GM19351 (cell line): Measurements from ENCODE around the gene PDE5A.

Experiments used
- ATAC-seq: cut with Tn5 transposase; IDR thresholded peaks from one replicate; pipeline ENCODE4 v1.9.1; 2021; ENCODE audit warnings: mild to moderate bottlenecking, moderate library complexity; ENCODE audit not compliant: unreplicated experiment

Gene PDE5A

DNA sequence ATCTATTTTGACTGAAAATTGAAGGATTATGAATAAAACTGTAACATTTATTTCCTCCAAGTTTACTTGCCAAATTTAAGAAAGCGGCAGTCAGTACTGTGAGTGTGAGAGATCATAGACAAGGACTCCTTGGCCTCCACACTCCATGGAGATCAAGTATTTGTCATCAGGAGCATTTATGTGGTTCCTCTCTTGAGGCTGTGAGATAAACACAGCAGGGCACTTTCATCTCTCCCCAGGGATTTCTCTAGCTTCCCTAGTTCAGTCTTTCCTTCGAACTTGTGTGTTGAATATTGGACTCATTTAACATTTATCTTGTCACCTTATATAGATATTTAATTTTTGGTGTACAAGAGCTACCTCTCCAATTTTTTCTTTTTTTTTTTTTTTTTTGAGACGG lies 40.8 kb downstream of the PDE5A start:
- ATAC-seq: no peak

GRCh38 chr4:119585771-119586170 lies 42.8 kb downstream of the PDE5A start:
- no peak for ATAC-seq

DNA sequence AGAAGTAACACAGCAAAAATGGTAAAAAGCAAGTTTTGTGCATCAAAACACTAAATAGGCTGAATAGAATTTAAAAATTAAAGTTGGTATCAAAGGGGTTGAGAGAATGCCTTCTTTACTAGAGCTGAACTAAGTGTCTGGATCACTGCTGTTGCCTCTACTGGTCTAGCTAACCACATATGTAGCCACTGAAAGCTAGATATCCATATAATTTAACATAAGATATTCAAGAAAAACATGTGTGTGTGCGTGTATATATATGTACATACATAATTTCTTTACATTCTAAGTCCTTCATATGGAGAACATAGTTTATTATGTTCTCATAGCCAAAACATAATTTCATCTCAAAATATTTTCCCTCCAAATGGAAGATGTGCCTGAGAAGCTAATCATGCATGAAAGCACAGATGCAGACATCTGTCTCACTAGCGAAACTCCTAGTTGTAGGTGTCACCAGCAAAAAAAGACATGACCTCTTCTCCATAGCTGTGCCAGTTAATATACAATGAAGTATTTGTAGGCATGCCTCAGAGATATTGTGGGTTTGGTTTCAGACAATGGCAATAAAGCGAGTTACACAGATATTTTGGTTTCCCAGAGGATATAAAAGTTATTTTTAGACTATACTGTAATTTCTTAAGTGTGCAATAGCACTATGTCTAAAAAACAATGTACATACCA lies 47.3 kb downstream of the PDE5A start:
- no peak for ATAC-seq

- no peak for ATAC-seq
These were observed 48.3 kb downstream of the PDE5A start for GRCh38 chr4:119580293-119580692.

DNA sequence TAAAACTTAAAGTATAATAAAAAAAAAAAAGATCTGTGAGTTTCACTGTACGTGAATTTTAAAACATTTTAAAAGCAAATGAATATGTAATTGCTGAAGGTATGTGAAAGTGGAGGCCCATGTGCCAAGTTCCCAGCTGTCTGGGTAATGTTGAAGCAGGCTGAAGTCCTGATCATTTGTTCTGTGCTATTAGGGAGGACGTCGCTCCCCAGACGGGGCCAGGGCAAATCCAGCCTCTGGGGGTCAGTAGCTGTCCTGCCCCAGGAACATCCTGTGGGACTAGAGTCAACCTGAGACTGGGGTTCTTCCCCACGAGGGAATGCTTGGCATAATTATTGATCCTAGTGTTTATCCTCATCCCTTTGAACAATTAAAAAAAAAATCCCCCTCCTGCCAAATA lies 48.8 kb downstream of the PDE5A start:
- ATAC-seq: no peak

DNA sequence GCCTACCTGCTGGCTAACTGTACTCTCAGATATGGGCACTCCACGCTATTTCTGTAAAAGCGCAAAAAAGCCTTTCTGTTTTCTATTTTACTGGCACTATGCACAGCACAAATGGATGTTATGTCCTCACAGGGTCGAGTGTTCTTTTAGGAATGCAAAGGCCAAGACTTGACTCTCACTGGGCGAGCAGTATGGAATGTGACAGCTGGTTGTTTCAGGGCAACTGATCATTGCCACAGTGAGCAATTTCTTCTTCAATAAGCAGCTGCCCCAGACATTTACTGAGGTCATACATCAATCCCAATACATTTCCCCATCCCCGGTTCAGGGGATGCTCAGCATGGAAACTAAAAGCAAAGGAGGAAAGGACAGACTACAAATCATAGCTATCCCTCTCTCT lies 58.2 kb downstream of the PDE5A start:
- no peak for ATAC-seq

GRCh38 chr4:119564106-119564505 lies 64.5 kb downstream of the PDE5A start:
- ATAC-seq: no peak

GRCh38 chr4:119559044-119559647 lies 69.5 kb downstream of the PDE5A start:
- ATAC-seq: peak; percentile 51

DNA sequence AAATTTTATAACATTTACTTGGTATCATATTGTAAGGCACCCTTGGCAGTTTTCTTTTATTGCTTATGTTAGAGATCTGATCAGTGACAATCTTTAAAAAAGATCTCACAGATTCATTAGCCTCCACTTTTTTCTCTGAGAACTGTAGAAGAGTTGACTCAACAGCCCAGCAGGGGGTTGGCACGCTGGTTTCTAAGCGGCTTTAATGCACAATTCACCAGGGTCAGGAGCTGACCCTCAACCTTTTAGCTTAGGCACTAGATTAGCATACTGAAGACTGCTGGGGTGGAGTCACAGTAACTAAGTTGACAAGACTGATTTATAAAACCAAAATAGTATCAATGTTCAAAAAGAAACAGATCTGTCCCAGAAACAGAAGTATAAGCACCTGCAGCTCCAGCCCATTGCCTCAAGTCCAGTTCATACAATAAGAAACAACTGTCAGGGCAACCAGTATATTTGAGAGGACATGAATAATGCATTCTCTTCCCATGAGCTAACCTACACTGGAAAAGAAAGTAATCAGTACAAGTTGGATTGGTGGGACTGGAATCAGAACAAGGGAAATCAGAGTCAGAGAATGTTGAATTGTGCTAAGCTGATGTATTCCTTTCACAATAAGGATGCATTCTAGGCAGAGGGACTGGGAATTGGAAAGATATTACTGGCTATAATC lies 77.6 kb downstream of the PDE5A start:
- no peak for ATAC-seq

GRCh38 chr4:119549639-119550038 lies 79.0 kb downstream of the PDE5A start:
- no peak for ATAC-seq

- ATAC-seq: no peak
These were observed 84.8 kb downstream of the PDE5A start for GRCh38 chr4:119543779-119544178.

GRCh38 chr4:119543187-119543586 lies 85.4 kb downstream of the PDE5A start:
- ATAC-seq: no peak

DNA sequence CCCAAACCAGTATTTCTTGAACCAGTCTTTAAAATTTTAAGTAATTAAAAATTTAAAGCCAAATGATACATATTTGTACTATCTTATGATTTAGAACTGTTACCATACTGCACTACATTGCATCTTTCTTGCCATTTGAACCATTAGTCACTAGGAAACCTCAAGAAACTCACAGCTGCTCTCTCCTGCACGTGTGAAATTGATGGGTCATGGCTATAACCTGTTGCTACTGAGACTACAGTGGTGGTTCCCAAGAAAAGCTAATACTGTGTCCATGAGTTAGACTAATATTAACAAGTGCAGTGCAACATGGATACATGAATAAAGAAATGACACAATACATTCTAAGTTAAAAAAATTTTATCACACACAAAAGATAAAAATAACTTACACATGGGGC lies 88.4 kb downstream of the PDE5A start:
- ATAC-seq: peak; percentile 53

DNA sequence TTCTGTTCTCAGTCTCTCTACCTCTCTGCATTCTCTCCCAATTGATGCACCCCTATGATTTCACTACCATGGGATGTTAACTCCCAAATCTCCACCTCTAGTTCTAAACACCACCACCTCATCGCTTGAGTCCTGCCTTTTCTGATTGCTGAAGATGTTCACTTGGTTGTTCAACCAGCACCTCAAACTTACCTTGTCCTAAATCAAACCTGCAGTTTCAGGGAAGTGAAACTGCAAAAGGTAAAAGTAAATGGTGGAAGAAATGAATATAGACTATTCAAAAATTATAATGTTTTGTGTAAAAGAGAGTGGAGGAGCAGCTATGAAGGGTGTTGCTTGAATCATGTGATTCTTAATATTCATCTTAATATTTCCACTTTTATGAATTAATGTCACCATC lies 91.0 kb downstream of the PDE5A start:
- peak; percentile 32 for ATAC-seq

GRCh38 chr4:119536572-119537528 lies 91.8 kb downstream of the PDE5A start:
- ATAC-seq: peak; percentile 68

- ATAC-seq: no peak
These were observed 96.3 kb downstream of the PDE5A start for GRCh38 chr4:119532319-119532718.

- ATAC-seq: no peak
These were observed 98.8 kb downstream of the PDE5A start for GRCh38 chr4:119529788-119530187.

DNA sequence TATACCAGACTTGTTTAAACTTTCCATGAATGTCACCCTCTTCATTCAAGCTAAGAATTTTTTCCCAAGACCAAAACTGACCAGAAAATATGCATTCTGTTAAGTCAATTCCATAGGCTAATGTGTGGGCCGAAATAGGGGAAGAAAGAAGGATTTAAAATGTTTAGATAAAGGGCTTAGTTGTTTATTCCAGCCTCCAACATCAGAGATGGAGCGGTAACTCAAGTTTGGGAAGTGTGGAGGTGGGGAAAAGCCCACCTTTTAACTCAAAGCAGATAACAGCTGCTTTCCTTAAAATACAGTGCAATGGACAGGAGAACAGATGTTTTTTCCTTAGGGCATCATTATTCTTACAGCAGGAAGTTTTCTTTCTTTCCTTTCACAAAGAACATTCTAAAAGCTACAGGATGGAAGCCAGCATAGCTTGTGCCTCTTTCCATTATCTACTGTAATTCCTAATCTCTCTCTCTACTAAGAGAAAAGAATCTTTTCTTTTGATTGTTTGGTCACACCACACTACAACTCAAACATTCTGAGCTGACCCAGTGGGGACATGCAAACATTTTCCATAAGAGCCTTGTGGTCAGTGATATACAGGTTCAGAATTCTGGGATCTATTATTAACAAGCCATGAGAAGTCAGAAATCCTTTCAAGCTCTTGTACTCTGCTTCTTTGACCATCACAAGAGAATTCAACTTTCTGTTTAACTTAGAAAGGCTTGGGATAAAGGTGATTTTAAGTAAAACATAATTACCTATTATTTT lies 101.6 kb downstream of the PDE5A start:
- ATAC-seq: no peak

DNA sequence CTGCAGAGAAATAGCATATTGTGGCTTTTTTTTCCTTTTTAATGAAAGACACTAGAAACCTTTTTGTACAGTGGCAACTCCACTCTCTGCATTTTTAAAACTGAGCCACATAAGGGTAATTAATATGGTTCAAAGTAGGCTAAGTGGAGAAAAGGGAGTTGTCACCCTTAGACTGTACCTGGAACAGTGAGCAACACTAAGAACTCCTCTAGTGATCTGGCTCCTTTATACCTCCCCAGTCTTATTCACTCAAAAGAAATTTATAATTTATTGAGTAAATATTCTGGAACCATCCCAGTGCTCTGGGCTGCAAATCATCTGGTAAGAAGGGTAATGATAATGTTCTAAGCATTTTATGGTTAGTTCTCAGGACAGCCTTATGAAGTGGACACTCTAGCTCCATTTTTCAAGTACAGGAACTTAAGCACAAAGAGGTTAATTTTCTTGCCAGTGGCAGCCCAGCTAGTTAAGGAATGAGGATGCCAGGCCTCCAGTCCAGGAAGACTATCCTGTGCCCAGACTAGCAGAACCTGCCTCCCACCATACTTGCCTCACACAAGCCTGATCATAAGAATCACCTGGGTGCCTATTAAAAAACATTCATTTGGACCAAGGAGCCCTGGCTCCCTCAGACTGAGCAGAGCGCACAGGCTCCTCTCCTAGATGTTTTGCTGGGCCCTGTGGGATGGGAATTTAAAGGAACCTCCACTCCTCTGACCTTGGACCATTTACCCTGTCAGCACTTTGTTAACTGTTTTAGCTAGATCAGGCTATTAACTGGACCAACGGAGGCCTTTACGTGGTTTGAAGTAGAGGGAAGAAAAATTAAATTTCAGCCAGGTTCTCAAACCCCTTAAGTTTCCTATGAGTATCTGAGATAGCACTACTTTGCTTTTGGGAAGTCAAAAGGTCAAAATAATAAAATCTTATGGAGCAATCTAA lies 102.6 kb downstream of the PDE5A start:
- no peak for ATAC-seq
